Stimulated activated CD4-positive, alpha-beta T cell treated with anti-CD3 and anti-CD28 coated beads, Interleukin-1b, Interleukin-23, amount 100 ng/mL, for 24 hours (primary cell): ENCODE measurements around the gene STEAP2.

ENCODE experiments used
- DNase-seq, 4 experiments: peaks; one replicate each; pipeline ENCODE4 v3.0.0-alpha.2; 2020; ENCODE audit warnings: low read depth in 4 of 4, low spot score in 1 of 4

STEAP2 gene

GRCh38 chr7:90269163-90269562 is 57.6 kb downstream of the STEAP2 start:
- no peak for DNase-seq

DNA sequence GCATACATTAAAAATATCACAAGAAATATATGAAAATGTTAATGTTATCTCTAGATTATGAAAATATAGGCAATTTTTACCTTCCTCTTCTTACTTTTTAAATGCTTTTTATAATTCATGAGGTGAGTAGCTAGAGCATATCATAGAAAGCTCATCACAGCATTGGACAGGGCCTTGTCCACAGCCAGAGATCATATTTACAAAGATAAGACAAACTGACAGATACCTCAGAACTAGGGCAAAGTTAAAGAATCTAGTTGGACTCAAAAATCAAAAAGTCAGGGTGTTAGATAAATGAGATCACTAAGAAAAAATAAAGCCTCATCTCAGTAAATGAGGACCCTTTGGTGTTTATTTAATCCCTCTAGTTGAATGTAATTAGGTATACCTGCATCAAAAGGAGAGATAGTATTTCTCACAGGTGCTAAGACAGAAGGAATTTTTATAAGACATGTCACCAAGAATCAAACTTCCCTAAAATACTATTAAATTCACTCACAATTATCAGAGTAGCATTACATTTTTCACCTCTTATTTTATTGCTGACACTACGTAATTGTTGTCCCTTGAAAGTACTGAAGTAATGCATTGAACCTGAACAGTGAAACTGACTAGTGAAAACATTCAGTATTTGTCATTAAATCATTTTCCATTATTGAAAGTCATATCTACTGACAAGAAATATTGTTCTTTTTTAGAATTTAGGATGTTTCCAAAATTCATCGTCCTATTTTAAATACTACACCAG is 59.1 kb downstream of the STEAP2 start:
- no peak for DNase-seq

DNA sequence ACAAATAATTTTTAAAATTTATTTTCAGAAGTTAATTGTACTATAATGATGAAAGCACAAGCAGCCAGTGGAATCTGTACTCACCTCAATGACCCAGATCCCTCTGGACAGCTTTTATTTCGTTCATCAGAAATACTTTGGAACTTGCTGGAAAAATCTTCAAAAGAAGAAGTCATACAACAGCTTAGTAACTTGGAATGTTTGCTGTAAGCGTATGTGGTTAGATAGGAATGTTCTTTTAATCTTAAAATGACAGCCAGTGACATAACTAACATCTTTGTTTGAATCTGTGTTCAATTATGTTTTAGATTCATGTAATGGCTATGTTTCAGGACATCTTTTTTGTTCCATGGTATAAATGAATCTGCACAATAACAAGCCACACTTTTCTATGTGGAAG is 60.2 kb downstream of the STEAP2 start:
- DNase-seq: no peak

DNA sequence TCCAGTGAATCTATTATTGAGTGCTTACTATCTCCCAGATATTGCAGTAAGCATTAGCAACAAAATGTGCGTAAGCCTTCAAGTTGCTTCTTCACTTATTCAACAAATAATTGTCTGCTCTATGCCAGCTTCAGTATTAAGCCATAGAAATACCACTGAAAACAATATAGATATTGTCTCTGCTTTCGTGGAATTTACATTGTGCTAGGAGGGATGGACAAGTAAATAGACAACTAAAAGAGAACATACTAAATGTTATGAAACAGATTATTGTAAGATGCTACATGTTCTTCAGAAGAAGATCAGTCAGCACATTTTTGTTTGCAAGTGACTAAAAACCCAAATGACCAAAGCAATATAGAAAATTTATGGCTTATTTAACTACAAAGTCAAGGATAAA is 60.7 kb downstream of the STEAP2 start:
- DNase-seq: no peak

DNA sequence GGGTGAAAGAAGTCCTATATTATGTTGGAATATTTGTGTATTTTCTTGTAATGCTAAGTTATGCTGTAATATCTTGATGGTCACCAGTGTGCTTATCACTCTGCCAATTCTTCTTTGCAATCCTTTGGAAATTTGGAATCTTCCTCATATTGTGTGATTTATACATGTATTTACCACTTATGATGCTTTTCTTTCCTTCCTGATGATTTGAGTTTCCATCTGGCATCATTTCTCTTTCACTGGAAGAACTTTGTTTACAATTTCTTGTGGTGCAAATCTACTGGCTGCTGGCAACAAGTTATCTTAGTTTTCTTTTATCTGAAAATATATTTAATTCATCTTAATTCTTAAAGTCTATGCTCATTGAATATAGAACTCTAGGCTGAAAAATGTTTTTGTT is 62.6 kb downstream of the STEAP2 start:
- DNase-seq: no peak

DNA sequence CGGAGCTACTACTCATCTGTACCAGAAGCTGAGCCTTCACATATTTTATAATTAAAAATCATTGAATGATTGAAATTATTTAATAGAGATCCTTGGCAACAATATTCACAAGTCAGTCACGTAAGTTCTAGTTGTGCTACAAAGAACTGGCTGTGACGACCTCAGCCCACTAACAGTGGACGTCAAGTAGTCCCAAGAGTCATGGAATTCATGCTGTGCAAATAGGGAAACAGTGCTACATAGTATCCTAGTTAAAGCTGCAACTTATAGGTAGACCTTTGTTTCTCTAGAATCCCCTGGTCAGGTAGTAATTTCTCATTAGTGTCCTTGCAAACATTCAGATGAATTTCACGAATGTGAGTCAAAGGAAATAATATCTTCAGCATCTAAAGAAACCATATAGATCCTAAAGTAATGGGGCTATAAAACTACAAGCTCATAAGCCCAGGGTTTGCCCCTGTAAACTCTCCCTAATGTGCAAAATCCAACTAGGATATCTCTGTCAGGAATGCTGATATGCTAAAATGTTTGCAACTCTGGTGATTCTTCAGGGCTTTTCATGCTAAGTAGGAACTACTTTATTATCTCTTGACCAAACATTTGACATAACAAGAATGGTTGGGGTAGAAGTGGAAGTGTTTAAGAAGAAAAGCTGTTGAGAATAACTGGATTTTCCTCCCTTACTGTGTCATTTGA is 64.6 kb downstream of the STEAP2 start:
- no peak for DNase-seq
